H1 (cell line): ENCODE results near the gene DBF4B. TPM values are rescaled to one million over a fixed set of nuclear protein-coding genes. Genes with fewer than 3 reads are reported as not detected.
A peak's percentile ranks its signal among the peaks of the same experiment; 100 is the strongest.

ENCODE experiments used
- CTCF ChIA-PET: fragments of 300-600 bp; sonication (Branson Sonifier 250); formaldehyde crosslinking; loops from one replicate; lab custom pipeline; 2021; ENCODE audit not compliant: partially characterized antibody; lab: Charles Lee
- POLR2A ChIA-PET: fragments of 300-600 bp; sonication (Branson Sonifier 250); formaldehyde crosslinking; loops from one replicate; lab custom pipeline; 2021; ENCODE audit warnings: inconsistent platforms; ENCODE audit not compliant: partially characterized antibody; lab: Charles Lee
- DNase-seq, 2 experiments: peaks; one replicate each; pipeline versions ENCODE4 v3.0.0 to v3.0.0-alpha.2; 2010 to 2022; ENCODE audit warnings: low spot score in 2 of 2, low read depth in 1 of 2, mixed read lengths in 1 of 2
- FAIRE-seq: peaks from 2 replicates; lab custom pipeline; 2011; peaks lifted over from hg19 to GRCh38; lab: Jason Lieb, UNC
- H2AFZ ChIP-seq: 2 replicates; pipeline ENCODE4 v1.8.1; 2012; ENCODE audit warnings: low read length, inconsistent platforms
- H2AK5ac ChIP-seq: 2 replicates; pipeline ENCODE4 v1.6.1; 2013; ENCODE audit warnings: low read depth, low read length
- H2BK120ac ChIP-seq: replicated peaks from 2 replicates; pipeline ENCODE3; 2013; ENCODE audit warnings: low read depth, low read length, inconsistent platforms
- H2BK12ac ChIP-seq: 2 replicates; pipeline ENCODE4 v1.6.1; 2013; ENCODE audit warnings: low read depth, low read length
- H2BK15ac ChIP-seq: 2 replicates; pipeline ENCODE4 v1.6.1; 2013; ENCODE audit warnings: low read length
- H2BK20ac ChIP-seq: 2 replicates; pipeline ENCODE4 v1.6.1; 2013; ENCODE audit warnings: low read length
- H2BK5ac ChIP-seq: 2 replicates; pipeline ENCODE4 v1.6.1; 2013; ENCODE audit warnings: low read depth, low read length
- H3K14ac ChIP-seq: 2 replicates; pipeline ENCODE4 v1.6.1; 2013; ENCODE audit warnings: inconsistent platforms; ENCODE audit not compliant: insufficient read length
- H3K18ac ChIP-seq: 2 replicates; pipeline ENCODE4 v1.6.1; 2013; ENCODE audit warnings: low read length; ENCODE audit errors: extremely low read depth
- H3K23ac ChIP-seq: 2 replicates; pipeline ENCODE4 v1.6.1; 2013; ENCODE audit warnings: inconsistent platforms; ENCODE audit not compliant: insufficient read length
- H3K23me2 ChIP-seq: 2 replicates; pipeline ENCODE4 v1.6.1; 2013; ENCODE audit warnings: low read depth, low read length
- H3K27ac ChIP-seq: 2 replicates; pipeline ENCODE4 v1.6.1; 2011; ENCODE audit warnings: low read depth, low read length, inconsistent platforms
- H3K27me3 ChIP-seq, 4 experiments: replicated peaks in 1 of 4; 1 replicate in 1 of 4; 2 replicates in 3 of 4; pipeline versions ENCODE4 v1.6.1 to v1.8.1; 2011 to 2013; ENCODE audit warnings: low read length in 3 of 4, mild to moderate bottlenecking in 3 of 4, inconsistent platforms in 2 of 4, mixed read lengths in 2 of 4, moderate library complexity in 1 of 4; ENCODE audit not compliant: control insufficient read depth in 3 of 4, insufficient read depth in 3 of 4; ENCODE audit errors: extremely low read depth in 1 of 4
- H3K36me3 ChIP-seq, 4 experiments: 2 replicates each; pipeline versions ENCODE4 v1.6.1 to v1.8.1; 2011 to 2013; ENCODE audit warnings: mild to moderate bottlenecking in 4 of 4, low read length in 3 of 4, moderate library complexity in 2 of 4, control low read depth in 1 of 4, inconsistent platforms in 1 of 4; ENCODE audit not compliant: insufficient read depth in 4 of 4, control insufficient read depth in 2 of 4
- H3K4ac ChIP-seq: replicated peaks from 2 replicates; pipeline ENCODE3; 2013; ENCODE audit warnings: low read length, low read depth, mixed read lengths, inconsistent platforms; ENCODE audit not compliant: insufficient read length
- H3K4me1 ChIP-seq, 4 experiments: replicated peaks in 1 of 4; 1 replicate in 1 of 4; 2 replicates in 3 of 4; pipeline versions ENCODE4 v1.6.1 to v1.8.1; 2011 to 2013; ENCODE audit warnings: low read length in 3 of 4, inconsistent platforms in 2 of 4, mixed read lengths in 1 of 4; ENCODE audit not compliant: insufficient read depth in 4 of 4, control insufficient read depth in 3 of 4
- H3K4me2 ChIP-seq, 2 experiments: 2 replicates each; pipeline versions ENCODE4 v1.6.1 to v1.8.1; 2011 to 2013; ENCODE audit warnings: low read depth in 2 of 2, low read length in 2 of 2, control low read depth in 1 of 2, inconsistent platforms in 1 of 2, mild to moderate bottlenecking in 1 of 2; ENCODE audit not compliant: insufficient read depth in 1 of 2
- H3K4me3 ChIP-seq, 4 experiments: fragments of 200-600, 300-600 bp in 1 of 4; sonication (generic), shearing (Covaris generic), sonication (Bioruptor Twin) in 1 of 4; 2 replicates each; pipeline versions ENCODE4 v1.5.1 to v1.8.1; 2011 to 2016; ENCODE audit warnings: low read length in 4 of 4, low read depth in 3 of 4, control low read depth in 2 of 4, inconsistent platforms in 2 of 4, mild to moderate bottlenecking in 2 of 4, mixed read lengths in 1 of 4, moderate library complexity in 1 of 4; ENCODE audit not compliant: insufficient read depth in 2 of 4; ENCODE audit errors: extremely low read depth in 1 of 4
- H3K56ac ChIP-seq: replicated peaks from 2 replicates; pipeline ENCODE3; 2013; ENCODE audit warnings: low read depth, mild to moderate bottlenecking, mixed read lengths, low read length, inconsistent platforms; ENCODE audit not compliant: insufficient read length
- H3K79me1 ChIP-seq: 2 replicates; pipeline ENCODE4 v1.6.1; 2013; ENCODE audit warnings: low read depth, low read length, control low read depth
- H3K79me2 ChIP-seq, 2 experiments: 2 replicates each; pipeline versions ENCODE4 v1.6.1 to v1.8.1; 2012 to 2013; ENCODE audit warnings: low read length in 2 of 2, mild to moderate bottlenecking in 2 of 2, inconsistent platforms in 1 of 2; ENCODE audit not compliant: insufficient read depth in 2 of 2, control insufficient read depth in 1 of 2
- H3K9ac ChIP-seq, 4 experiments: replicated peaks in 1 of 4; 1 replicate in 1 of 4; 2 replicates in 3 of 4; pipeline versions ENCODE4 v1.6.1 to v1.8.1; 2011 to 2013; ENCODE audit warnings: low read depth in 3 of 4, low read length in 3 of 4, control low read depth in 2 of 4, mild to moderate bottlenecking in 2 of 4, moderate library complexity in 2 of 4, inconsistent platforms in 1 of 4; ENCODE audit errors: extremely low read depth in 1 of 4
- H3K9me3 ChIP-seq, 2 experiments: 2 replicates each; pipeline versions ENCODE4 v1.6.1 to v1.8.1; 2012 to 2013; ENCODE audit warnings: mild to moderate bottlenecking in 2 of 2, moderate library complexity in 2 of 2, control low read depth in 1 of 2, inconsistent platforms in 1 of 2, low read depth in 1 of 2, low read length in 1 of 2, mixed read lengths in 1 of 2; ENCODE audit not compliant: insufficient read depth in 2 of 2
- H4K20me1 ChIP-seq, 2 experiments: replicated peaks in 1 of 2; 2 replicates each; pipeline versions ENCODE3 to v1.8.1; 2011 to 2013; ENCODE audit warnings: inconsistent platforms in 2 of 2, low read length in 2 of 2, mild to moderate bottlenecking in 1 of 2; ENCODE audit not compliant: insufficient read depth in 2 of 2, control insufficient read depth in 1 of 2
- H4K5ac ChIP-seq: 2 replicates; pipeline ENCODE4 v1.6.1; 2013; ENCODE audit warnings: low read length, low read depth, mixed read lengths, inconsistent platforms; ENCODE audit not compliant: insufficient read length
- H4K8ac ChIP-seq: 2 replicates; pipeline ENCODE4 v1.8.0; 2013; ENCODE audit warnings: mild to moderate bottlenecking, moderate library complexity, low read length, inconsistent platforms; ENCODE audit not compliant: insufficient read depth; ENCODE audit errors: extremely low read depth
- H4K91ac ChIP-seq: replicated peaks from 2 replicates; pipeline ENCODE3; 2013; ENCODE audit warnings: low read length, mixed read lengths, inconsistent platforms; ENCODE audit not compliant: insufficient read length
- ASH2L ChIP-seq: fragments of 200-600, 300-600 bp; sonication (generic); IDR thresholded peaks from one replicate; pipeline ENCODE4 v1.7.1; 2017; ENCODE audit warnings: low read length
- CREB1 ChIP-seq: IDR thresholded peaks from 2 replicates; pipeline ENCODE4 v1.6.1; 2012; ENCODE audit warnings: inconsistent platforms
- HDAC2 ChIP-seq, 2 experiments: fragments of 300-600 bp in 1 of 2; sonication (generic) in 1 of 2; IDR thresholded peaks; 2 replicates each; pipeline ENCODE4 v1.6.1; 2011 to 2012; ENCODE audit warnings: low read depth in 2 of 2, low read length in 2 of 2, mild to moderate bottlenecking in 2 of 2, moderate library complexity in 2 of 2, borderline replicate concordance in 1 of 2, inconsistent platforms in 1 of 2
- HDAC6 ChIP-seq: IDR thresholded peaks from one replicate; pipeline ENCODE4 v1.7.1; 2012; ENCODE audit warnings: low read depth, mild to moderate bottlenecking, inconsistent platforms, low read length, moderate library complexity
- JUND ChIP-seq: IDR thresholded peaks from 2 replicates; pipeline ENCODE4 v1.6.1; 2011; ENCODE audit warnings: mild to moderate bottlenecking, improper control_type of control experiment, low read length
- KDM4A ChIP-seq: IDR thresholded peaks from one replicate; pipeline ENCODE4 v1.7.1; 2012; ENCODE audit warnings: low read depth, mild to moderate bottlenecking, moderate library complexity, low read length, inconsistent platforms; ENCODE audit not compliant: severe bottlenecking
- RAD21 ChIP-seq, 2 experiments: IDR thresholded peaks in 1 of 2; conservative IDR thresholded peaks in 1 of 2; 2 replicates each; pipeline ENCODE4 v1.6.1; 2011; ENCODE audit warnings: low read depth in 2 of 2, low read length in 2 of 2, improper control_type of control experiment in 1 of 2, inconsistent platforms in 1 of 2, mild to moderate bottlenecking in 1 of 2, moderate library complexity in 1 of 2
- WGBS, 2 experiments: shearing (Covaris generic) in 1 of 2; methylation state at CpG; one replicate each; pipeline versions ENCODE4 v1.1.6 to v1.1.7; 2013 to 2015; ENCODE audit warnings: low lambda C conversion rate in 2 of 2, mixed read lengths in 2 of 2, inconsistent platforms in 1 of 2, low coverage in 1 of 2, missing lambda C conversion rate in 1 of 2; ENCODE audit not compliant: insufficient replicate concordance in 2 of 2, insufficient coverage in 1 of 2, insufficient read length in 1 of 2; ENCODE audit errors: extremely low coverage in 1 of 2, missing lambda C conversion rate in 1 of 2; 5-methylcytosine and 5-hydroxymethylcytosine counted together
- polyA plus RNA-seq, 7 experiments: library from polyadenylated mRNA; depleted of rRNA in 3 of 7; stranded (reverse) in 5 of 7; unstranded in 2 of 7; fragments of >200 nt in 5 of 7; fragments of 200-250 nt in 2 of 7; gene quantifications; 1 replicate in 5 of 7; 2 replicates in 1 of 7; 4 replicates in 1 of 7; pipeline versions ENCODE4 v1.2.1 to v1.2.3, GENCODE V29; 2011 to 2013; ENCODE audit warnings: missing spikeins in 2 of 7, mixed read lengths in 2 of 7
- total RNA-seq: library from RNA; stranded (reverse); fragmentation: NEBNext Ultra II Directional; extraction: Animal tissue kit (Norgen Biotek cat#: 25700); gene quantifications from 2 replicates; pipeline ENCODE4 v1.2.1, GENCODE V29; 2021
- TF ChIP-seq, protein P1 (sequence below): IDR thresholded peaks from 2 replicates; pipeline ENCODE4 v1.6.1; 2012; ENCODE audit warnings: inconsistent platforms

Gene DBF4B
- total and polyA plus RNA-seq, 2 of the 8 experiments (the other 6 are each of a cell fraction or from before 2014, with no cell fraction given) = 20.2 to 26.9 TPM

DNA sequence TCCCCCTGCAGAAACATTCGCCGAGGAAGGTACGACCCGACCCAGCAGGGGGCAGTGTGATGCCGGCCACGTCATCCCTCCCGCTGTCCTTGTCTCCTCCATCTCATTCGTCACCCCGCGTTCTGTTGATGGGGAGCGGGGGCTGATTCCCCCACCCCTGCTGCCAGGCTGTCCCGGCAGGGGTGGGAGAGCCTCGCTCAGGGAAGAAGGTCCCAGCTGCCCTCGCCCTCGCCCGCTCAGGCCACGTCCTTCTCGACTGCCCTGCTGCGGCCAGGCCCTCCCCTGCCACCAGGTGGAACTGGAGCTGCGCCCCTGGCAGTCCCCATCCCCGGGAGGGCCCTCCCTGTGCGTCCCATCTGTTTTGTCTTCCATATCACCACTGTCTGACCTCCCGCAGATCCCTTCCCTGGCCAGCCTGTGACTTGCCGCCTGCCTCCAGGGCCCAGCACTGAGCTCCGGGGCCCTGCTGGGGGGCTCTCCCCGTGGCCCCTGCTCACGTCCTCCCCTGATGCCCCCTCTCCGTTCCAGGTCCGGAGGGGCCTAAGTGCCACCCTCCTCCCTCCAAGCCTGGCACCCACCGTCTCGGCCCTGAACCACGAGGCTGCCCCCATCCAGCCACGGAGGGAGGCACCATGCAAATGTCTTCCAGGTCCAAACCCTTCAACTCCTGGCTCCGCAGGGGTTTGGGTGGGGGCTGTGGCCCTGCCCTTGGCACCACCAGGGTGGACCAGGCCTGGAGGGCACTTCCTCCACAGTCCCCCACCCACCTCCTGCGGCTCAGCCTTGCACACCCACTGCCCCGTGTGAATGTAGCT, 71.0 kb downstream of the DBF4B start:
- 0 out of 2 replicates have a peak overlapping the region, but pooled peaks have one; percentile 37 for H2AFZ ChIP-seq
- no peak overlapping the region for H3K14ac ChIP-seq
- H4K8ac ChIP-seq = peak overlapping the region; percentile 87
- peak overlapping the region; percentile 50; the same call in 1 of the 2 replicates for H2BK12ac ChIP-seq
- no peaks in the 10 kb centered on the region for H3K79me2 ChIP-seq
- FAIRE-seq = no peak
- no peak overlapping the region for H3K23ac ChIP-seq
- H2BK15ac ChIP-seq = peak overlapping the region; percentile 72; the same call in 1 of the 2 replicates
- 49% methylated on average over 24 of the region's 36 CpGs; no CpG with 5 or more reads in 1 of the 2 experiments for WGBS, 2 experiments
- peaks cover 3 to 18% (median 12%) of the 10 kb centered on the region in 4 experiments; a peak in 6 of 7 replicates for H3K27me3 ChIP-seq
- peak overlapping the region; percentile 4 for H4K5ac ChIP-seq
- no peak overlapping the region for H3K4ac ChIP-seq
- H3K9ac ChIP-seq = no peak overlapping the region; a peak in 1 of 7 replicates
- peak overlapping the region; percentile 34 for H4K91ac ChIP-seq
- H3K27ac ChIP-seq = no peak overlapping the region
- H2AK5ac ChIP-seq = 0 out of 2 replicates have a peak overlapping the region, but pooled peaks have one; percentile 9
- POLR2A ChIA-PET = interaction anchor here (0.6 to 3.3 kb wide), 12 partner anchors 8 to 105 kb away, joined by 3 to 9 read pairs (median 4); partner anchors contain the start of gene HIGD1B
- peak overlapping the region; percentile 0 to 79; a peak in 3 of 4 replicates for H3K4me2 ChIP-seq
- no peak overlapping the region; the same call in none of the 2 replicates for H3K18ac ChIP-seq
- H3K9me3 ChIP-seq = no peaks in the 10 kb centered on the region
- H3K79me1 ChIP-seq = no peaks in the 10 kb centered on the region
- no peak overlapping the region for H2BK120ac ChIP-seq
- peak overlapping the region; percentile 61; the same call in 1 of the 2 replicates for H2BK5ac ChIP-seq
- no peak overlapping the region for H3K56ac ChIP-seq
- H4K20me1 ChIP-seq = no peaks in the 10 kb centered on the region
- DNase-seq = peak; percentile 54 to 92
- CTCF ChIA-PET = interaction anchor here (0.6 to 26.7 kb wide), 33 partner anchors 9 to 410 kb away, joined by 3 to 577 read pairs (median 4); partner anchors contain the start of gene HIGD1B
- H3K23me2 ChIP-seq = peaks cover 6% of the 10 kb centered on the region; the same call in 1 of the 2 replicates
- H3K4me1 ChIP-seq = peaks cover 0 to 28% (median 19%) of the 10 kb centered on the region in 4 experiments; a peak in 6 of 7 replicates
- H3K4me3 ChIP-seq = peak overlapping the region in 3 of 4 experiments; percentile 35 to 55 (median 48); a peak in 6 of 8 replicates
- H2BK20ac ChIP-seq = 0 out of 2 replicates have a peak overlapping the region, but pooled peaks have one; percentile 18
- H3K36me3 ChIP-seq = no peaks in the 10 kb centered on the region
- TF ChIP-seq HDAC2 (IDR thresholded peaks at IDR 0.05; ENCODE audit: borderline replicate concordance in 1 of 2, low read depth in 2 of 2, low read length in 2 of 2) = no peak
- TF ChIP-seq, protein P1, sequence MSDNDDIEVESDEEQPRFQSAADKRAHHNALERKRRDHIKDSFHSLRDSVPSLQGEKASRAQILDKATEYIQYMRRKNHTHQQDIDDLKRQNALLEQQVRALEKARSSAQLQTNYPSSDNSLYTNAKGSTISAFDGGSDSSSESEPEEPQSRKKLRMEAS = 0 out of 2 replicates have a peak, but pooled peaks have one; percentile 11
- TF ChIP-seq CREB1 = peak; percentile 95
- peak; percentile 75 for TF ChIP-seq JUND
- TF ChIP-seq KDM4A = peak; percentile 74
- TF ChIP-seq RAD21 (IDR thresholded peaks at IDR 0.05 in 1 of 2, conservative IDR thresholded peaks at IDR 0.05 in 1 of 2; ENCODE audit: low read depth in 2 of 2, low read length in 2 of 2) = peak; percentile 52 to 60
- peak; percentile 30 for TF ChIP-seq ASH2L
- no peak for TF ChIP-seq HDAC6
